Central memory CD8-positive, alpha-beta T cell (primary cell): ENCODE results near the gene SELENOV.
"Not testable (repeated sequence)": the region's sequence is repeated elsewhere in the genome, so short reads cannot be mapped to it uniquely, and the experiment has no call there.

Source experiments
- ATAC-seq: fragments of 150-1000 bp; cut with Tn5 transposase; replicated peaks from 2 replicates; pipeline ENCODE4 v1.10.0; 2022; ENCODE audit warnings: mild to moderate bottlenecking, moderate FRiP score, moderate number of reproducible peaks; ENCODE audit not compliant: poor library complexity, severe bottlenecking; ENCODE audit errors: extremely low read depth
- DNase-seq, 2 donors: peaks; one replicate each; pipeline ENCODE4 v3.0.0; 2021; ENCODE audit warnings: low spot score in 2 of 2
- H3K27ac Mint-ChIP-seq: one replicate; pipeline ENCODE4 v1.8.0; 2022; ENCODE audit warnings: low read depth, mild to moderate bottlenecking, moderate library complexity, mixed read lengths
- H3K27me3 Mint-ChIP-seq: one replicate; pipeline ENCODE4 v1.8.0; 2022; ENCODE audit warnings: mixed read lengths
- H3K36me3 Mint-ChIP-seq: one replicate; pipeline ENCODE4 v1.8.0; 2022; ENCODE audit warnings: mild to moderate bottlenecking, moderate library complexity, mixed read lengths; ENCODE audit not compliant: insufficient read depth
- H3K4me1 Mint-ChIP-seq: one replicate; pipeline ENCODE4 v1.8.0; 2022; ENCODE audit warnings: mixed read lengths
- H3K4me3 Mint-ChIP-seq: one replicate; pipeline ENCODE4 v1.8.0; 2022; ENCODE audit warnings: mild to moderate bottlenecking, moderate library complexity, mixed read lengths
- H3K9me3 Mint-ChIP-seq: one replicate; pipeline ENCODE4 v1.8.0; 2022; ENCODE audit warnings: mixed read lengths

Gene SELENOV

GRCh38 chr19:39479319-39479801 is 35.6 kb upstream of the SELENOV start:
- H3K27ac Mint-ChIP-seq, DNase-seq, H3K9me3 Mint-ChIP-seq, ATAC-seq, H3K27me3 Mint-ChIP-seq: not testable (repeated sequence)
- peaks cover 21% of the 10 kb centered on the region for H3K36me3 Mint-ChIP-seq
- peaks cover 30% of the 10 kb centered on the region for H3K4me1 Mint-ChIP-seq
- H3K4me3 Mint-ChIP-seq, result peak overlapping the region; percentile 87

GRCh38 chr19:39479916-39480315 is 35.0 kb upstream of the SELENOV start:
- H3K4me3 Mint-ChIP-seq, result peak overlapping the region; percentile 87
- H3K27me3 Mint-ChIP-seq, result no peaks in the 10 kb centered on the region
- peaks cover 19% of the 10 kb centered on the region for H3K36me3 Mint-ChIP-seq
- peaks cover 26% of the 10 kb centered on the region for H3K4me1 Mint-ChIP-seq
- H3K27ac Mint-ChIP-seq, result peak overlapping the region; percentile 93
- DNase-seq, result no peak
- ATAC-seq, result no peak
- no peaks in the 10 kb centered on the region for H3K9me3 Mint-ChIP-seq

GRCh38 chr19:39480337-39481228 is 34.4 kb upstream of the SELENOV start, which contains the start of gene TIMM50:
Gene TIMM50, plus strand, starts transcription at chr19:39480838. Its CDS starts 16 bp downstream, at chr19:39480854.
- peaks cover 26% of the 10 kb centered on the region for H3K4me1 Mint-ChIP-seq

GRCh38 chr19:39481229-39481545 is 33.8 kb upstream of the SELENOV start:
- ATAC-seq, result peak; percentile 18
- Mint-ChIP-seq H3K27me3 (no peaks in the 10 kb centered on the region), H3K4me1 (peaks cover 26% of the 10 kb centered on the region), H3K9me3 (no peaks in the 10 kb centered on the region), H3K36me3 (peaks cover 18% of the 10 kb centered on the region), H3K4me3 (peak overlapping the region; percentile 87), H3K27ac (peak overlapping the region; percentile 93)
- no peak for DNase-seq

More at GRCh38 chr19:39480337-39481228, 34.4 kb upstream of the SELENOV start, which contains the start of gene TIMM50:
- DNase-seq (peak; percentile 91 to 93), ATAC-seq (peak; percentile 97)
- H3K27ac Mint-ChIP-seq, result peak within 1 kb of the TSS; percentile 93
- H3K27me3 Mint-ChIP-seq, result no peaks in the 10 kb centered on the region
- H3K36me3 Mint-ChIP-seq, result peaks cover 18% of the 10 kb centered on the region
- H3K9me3 Mint-ChIP-seq, result no peaks in the 10 kb centered on the region
- peak within 1 kb of the TSS; percentile 87 for H3K4me3 Mint-ChIP-seq

GRCh38 chr19:39481676-39482075 is 33.3 kb upstream of the SELENOV start:
- H3K4me3 Mint-ChIP-seq, result peak overlapping the region; percentile 87
- H3K36me3 Mint-ChIP-seq, result peaks cover 15% of the 10 kb centered on the region

GRCh38 chr19:39483141-39483540 is 31.8 kb upstream of the SELENOV start:
- Mint-ChIP-seq H3K9me3 (no peaks in the 10 kb centered on the region), H3K4me1 (peaks cover 33% of the 10 kb centered on the region), H3K27ac (peak overlapping the region; percentile 57), H3K4me3 (peak overlapping the region; percentile 33), H3K27me3 (no peaks in the 10 kb centered on the region), H3K36me3 (peaks cover 20% of the 10 kb centered on the region)
- DNase-seq, result no peak
- no peak for ATAC-seq

More at GRCh38 chr19:39481676-39482075, 33.3 kb upstream of the SELENOV start:
- ATAC-seq (no peak), DNase-seq (no peak)
- H3K9me3 Mint-ChIP-seq, result no peaks in the 10 kb centered on the region
- H3K27me3 Mint-ChIP-seq, result no peaks in the 10 kb centered on the region
- H3K27ac Mint-ChIP-seq, result peak overlapping the region; percentile 93
- peaks cover 30% of the 10 kb centered on the region for H3K4me1 Mint-ChIP-seq

GRCh38 chr19:39489756-39490155 is 25.2 kb upstream of the SELENOV start:
- Mint-ChIP-seq H3K4me1 (peaks cover 7% of the 10 kb centered on the region), H3K9me3 (no peaks in the 10 kb centered on the region), H3K36me3 (peaks cover 35% of the 10 kb centered on the region), H3K27ac (no peak overlapping the region), H3K27me3 (no peaks in the 10 kb centered on the region), H3K4me3 (no peak overlapping the region)
- DNase-seq (no peak), ATAC-seq (no peak)

- Mint-ChIP-seq H3K27ac (no peak overlapping the region), H3K27me3 (peaks cover 16% of the 10 kb centered on the region), H3K4me3 (no peak overlapping the region), H3K4me1 (no peaks in the 10 kb centered on the region), H3K9me3 (no peaks in the 10 kb centered on the region), H3K36me3 (peaks cover 29% of the 10 kb centered on the region)
- DNase-seq (no peak), ATAC-seq (no peak)
Measured at GRCh38 chr19:39492225-39492624, 22.7 kb upstream of the SELENOV start.

GRCh38 chr19:39492788-39493187 is 22.2 kb upstream of the SELENOV start:
- Mint-ChIP-seq H3K4me1 (peaks cover 1% of the 10 kb centered on the region), H3K27me3 (peaks cover 22% of the 10 kb centered on the region), H3K27ac (no peak overlapping the region)

GRCh38 chr19:39494661-39495060 is 20.3 kb upstream of the SELENOV start:
- H3K9me3 Mint-ChIP-seq, result no peaks in the 10 kb centered on the region
- DNase-seq, result no peak
- peaks cover 17% of the 10 kb centered on the region for H3K36me3 Mint-ChIP-seq
- H3K27me3 Mint-ChIP-seq, result peaks cover 41% of the 10 kb centered on the region
- no peak overlapping the region for H3K4me3 Mint-ChIP-seq
- no peak for ATAC-seq
- no peak overlapping the region for H3K27ac Mint-ChIP-seq
- peaks cover 16% of the 10 kb centered on the region for H3K4me1 Mint-ChIP-seq

More at GRCh38 chr19:39492788-39493187, 22.2 kb upstream of the SELENOV start:
- no peak for ATAC-seq
- H3K4me3 Mint-ChIP-seq, result no peak overlapping the region
- peaks cover 27% of the 10 kb centered on the region for H3K36me3 Mint-ChIP-seq
- H3K9me3 Mint-ChIP-seq, result no peaks in the 10 kb centered on the region
- no peak for DNase-seq

GRCh38 chr19:39496063-39496462 is 18.9 kb upstream of the SELENOV start:
- Mint-ChIP-seq H3K27me3 (peaks cover 55% of the 10 kb centered on the region), H3K36me3 (peaks cover 12% of the 10 kb centered on the region), H3K27ac (no peak overlapping the region), H3K4me3 (no peak overlapping the region), H3K9me3 (no peaks in the 10 kb centered on the region), H3K4me1 (peaks cover 19% of the 10 kb centered on the region)
- ATAC-seq, result no peak
- no peak for DNase-seq

- H3K4me3 Mint-ChIP-seq, result no peak overlapping the region
- H3K27me3 Mint-ChIP-seq, result peaks cover 61% of the 10 kb centered on the region
- H3K36me3 Mint-ChIP-seq, result peaks cover 9% of the 10 kb centered on the region
- peaks cover 19% of the 10 kb centered on the region for H3K4me1 Mint-ChIP-seq
- ATAC-seq, result no peak
- no peak overlapping the region for H3K27ac Mint-ChIP-seq
- no peak for DNase-seq
- no peaks in the 10 kb centered on the region for H3K9me3 Mint-ChIP-seq
Measured at GRCh38 chr19:39497701-39497995, 17.3 kb upstream of the SELENOV start.
